Kidney (tissue), 14 donors: Measurements from ENCODE around the gene CDCP2. TPM values are rescaled to one million over a fixed set of nuclear protein-coding genes. Genes with fewer than 3 reads are reported as not detected.

ENCODE experiments used
- DNase-seq, 5 donors: peaks; one replicate each; pipeline ENCODE4 v3.0.0-alpha.2; 2013 to 2020
- FAIRE-seq: peaks from 2 replicates; lab custom pipeline; 2012; peaks lifted over from hg19 to GRCh38; lab: Jason Lieb, UNC
- H3K27ac ChIP-seq, 2 donors: one replicate each; pipeline ENCODE4 v1.7.0; 2013; ENCODE audit warnings: low read depth in 2 of 2, low read length in 2 of 2, inconsistent platforms in 1 of 2
- H3K27me3 ChIP-seq: one replicate; pipeline ENCODE4 v1.7.1; 2013; ENCODE audit warnings: low read length, inconsistent platforms; ENCODE audit not compliant: control insufficient read depth, insufficient read depth
- H3K36me3 ChIP-seq, 3 donors: one replicate each; pipeline versions ENCODE4 v1.7.0 to v1.7.1; 2013; ENCODE audit warnings: low read length in 3 of 3, control low read depth in 1 of 3, inconsistent platforms in 1 of 3; ENCODE audit not compliant: insufficient read depth in 3 of 3, control insufficient read depth in 2 of 3
- H3K4me1 ChIP-seq, 3 donors: one replicate each; pipeline versions ENCODE4 v1.7.0 to v1.7.1; 2013; ENCODE audit warnings: low read length in 3 of 3, inconsistent platforms in 1 of 3, low read depth in 1 of 3; ENCODE audit not compliant: control insufficient read depth in 2 of 3, insufficient read depth in 2 of 3
- H3K4me3 ChIP-seq, 3 donors: one replicate each; pipeline versions ENCODE4 v1.7.0 to v1.8.1; 2013; ENCODE audit warnings: low read length in 3 of 3, control low read depth in 1 of 3, inconsistent platforms in 1 of 3
- H3K9ac ChIP-seq, 3 donors: one replicate each; pipeline versions ENCODE4 v1.7.0 to v1.7.1; 2013; ENCODE audit warnings: low read length in 3 of 3, control low read depth in 1 of 3, inconsistent platforms in 1 of 3
- H3K9me3 ChIP-seq, 3 donors: one replicate each; pipeline versions ENCODE4 v1.7.0 to v1.7.1; 2013; ENCODE audit warnings: low read length in 3 of 3, control low read depth in 1 of 3, inconsistent platforms in 1 of 3; ENCODE audit not compliant: control insufficient read depth in 2 of 3, insufficient read depth in 1 of 3
- CTCF ChIP-seq: IDR thresholded peaks from 3 replicates; pipeline ENCODE4 v1.5.1; 2012; ENCODE audit warnings: mild to moderate bottlenecking, moderate library complexity, borderline replicate concordance; ENCODE audit not compliant: insufficient read depth; ENCODE audit errors: extremely low read depth
- intact Hi-C: fragments of 100-400 bp; cut with DNase I; formaldehyde crosslinking; loops from one replicate; pipeline ENCODE4 v1.11.1; 2022
- polyA plus RNA-seq: library from polyadenylated mRNA; stranded (reverse); fragments of 350-450 nt; fragmentation: Illumina TruSeq; extraction: RNeasy Lipid Tissue Mini Kit (QIAGEN cat#74804); gene quantifications from one replicate; pipeline ENCODE4 v1.2.3, GENCODE V29; 2014; ENCODE audit warnings: low read depth, low replicate concordance; ENCODE audit not compliant: insufficient read depth
- total RNA-seq: library from RNA; stranded (reverse); fragmentation: NEBNext Ultra II Directional; extraction: Animal tissue kit (Norgen Biotek cat#: 25700); gene quantifications from one replicate; pipeline ENCODE4 v1.2.1, GENCODE V29; 2021
- donor health status: control.
- donor health status: control.
- donor health status: control.
- donor health status: control.
- donor health status: control.
- donor health status: DM: yes; HTN: yes; CAD: no.
- donor health status: Normal renal cell carcinoma (clear cell type).

Gene CDCP2
- total and polyA plus RNA-seq, 2 donors from 2014 or later: 0.54 TPM; not detected in 1

GRCh38 chr1:54126271-54126815, 26.5 kb downstream of the CDCP2 start:
- H3K27me3 ChIP-seq: no peaks in the 10 kb centered on the region
- H3K27ac ChIP-seq: no peak overlapping the region
- DNase-seq (no peak), FAIRE-seq (no peak)
- intact Hi-C loops: no loop called here
- no peak overlapping the region for H3K4me3 ChIP-seq
- H3K36me3 ChIP-seq: no peaks in the 10 kb centered on the region
- H3K9me3 ChIP-seq: no peaks in the 10 kb centered on the region
- peaks cover 0 to 7% (median 0%) of the 10 kb centered on the region in 3 donors for H3K4me1 ChIP-seq
- H3K9ac ChIP-seq: no peak overlapping the region
- no peak for TF ChIP-seq CTCF

DNA sequence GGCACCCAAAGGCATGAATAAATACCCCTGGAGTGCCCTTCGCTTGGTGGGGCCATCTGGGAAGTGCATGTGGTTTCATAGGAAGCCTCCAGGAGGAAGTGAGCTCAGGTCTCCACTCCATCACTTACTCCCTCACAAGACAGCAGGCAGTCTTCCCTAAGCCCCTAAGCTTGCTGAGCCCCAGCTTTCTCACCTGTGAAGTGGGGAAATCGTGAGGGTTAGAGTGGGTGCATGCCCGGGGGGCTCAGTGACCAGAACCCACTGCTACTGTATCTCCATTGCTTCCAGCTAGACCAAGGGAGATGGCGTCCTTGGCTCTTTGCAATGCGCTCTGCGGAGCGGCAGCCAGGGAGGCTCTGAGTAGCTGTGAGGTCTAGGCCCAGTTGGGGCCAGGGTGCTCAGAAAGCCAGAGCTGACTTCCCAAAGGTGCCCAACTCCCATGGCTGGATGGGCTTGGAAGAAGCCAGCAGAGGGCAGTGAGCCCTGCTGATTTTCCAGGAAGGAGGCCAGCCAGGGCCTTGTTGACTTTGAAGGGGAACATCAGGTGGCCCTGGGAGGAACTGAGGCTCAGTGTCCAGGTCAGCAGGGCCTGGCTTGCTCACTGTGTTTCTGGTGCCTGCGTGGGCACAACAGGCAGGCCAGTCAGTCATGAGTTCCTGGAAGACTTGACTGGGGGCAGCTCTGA, 27.3 kb downstream of the CDCP2 start:
- FAIRE-seq: no peak

DNA sequence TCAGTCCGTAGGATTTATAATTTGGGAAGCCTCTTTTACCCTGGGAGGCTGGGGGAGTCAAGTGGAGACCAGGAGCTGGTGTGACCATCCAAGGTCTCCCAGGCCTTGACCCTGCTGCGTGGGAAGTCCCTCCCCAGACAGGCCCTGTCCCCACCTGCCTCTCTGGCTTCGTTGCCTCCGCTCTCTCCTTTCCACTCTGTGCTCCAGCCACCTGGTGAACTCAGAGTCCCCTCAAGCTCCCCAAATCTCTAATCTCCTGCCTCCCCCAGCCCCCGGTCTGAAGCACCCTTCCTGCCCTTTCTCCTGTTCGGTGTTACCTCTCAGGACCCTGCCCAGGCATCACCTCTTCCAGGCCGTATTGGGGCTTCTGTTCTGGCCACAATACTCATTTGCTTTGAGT, 27.9 kb downstream of the CDCP2 start:
- no peak overlapping the region for H3K27ac ChIP-seq

More for the DNA sequence above, 27.3 kb downstream of the CDCP2 start:
- H3K27ac ChIP-seq: peak overlapping the region in 1 of 2 donors; percentile 27
- no peak overlapping the region for H3K4me3 ChIP-seq
- peak in 2 of 5 donors; percentile 32 to 52 for DNase-seq
- TF ChIP-seq CTCF: peak; percentile 32
- no peaks in the 10 kb centered on the region for H3K27me3 ChIP-seq
- H3K9ac ChIP-seq: no peak overlapping the region
- H3K36me3 ChIP-seq: no peaks in the 10 kb centered on the region
- H3K9me3 ChIP-seq: no peaks in the 10 kb centered on the region
- intact Hi-C loops: no loop called here
- peaks cover 0 to 10% (median 0%) of the 10 kb centered on the region in 3 donors for H3K4me1 ChIP-seq

More for the DNA sequence above, 27.9 kb downstream of the CDCP2 start:
- no peak for TF ChIP-seq CTCF
- Histone ChIP-seq H3K36me3 (no peaks in the 10 kb centered on the region), H3K4me1 (peaks cover 0 to 10% (median 0%) of the 10 kb centered on the region in 3 donors), H3K4me3 (no peak overlapping the region), H3K9ac (no peak overlapping the region), H3K27me3 (no peaks in the 10 kb centered on the region), H3K9me3 (peaks cover 0 to 2% (median 0%) of the 10 kb centered on the region in 3 donors)
- intact Hi-C loops: no loop called here
- DNase-seq: no peak
- no peak for FAIRE-seq
